ENCODE results near the gene SOWAHC. TPM values are rescaled to one million over a fixed set of nuclear protein-coding genes. Genes with fewer than 3 reads are reported as not detected.

Gene SOWAHC
- total and polyA plus RNA-seq, 2 donors (not counting 3 experiments of a cell fraction or from before 2014, with no cell fraction given), result 1.0 to 4.1 TPM

GRCh38 chr2:109632158-109632789 lies 18.1 kb downstream of the SOWAHC start:
- DNase-seq (ENCODE audit: low read depth, low spot score) (no peak), FAIRE-seq (no peak)
- H3K4me3 ChIP-seq (replicated peaks in 1 of 3; ENCODE audit: insufficient read depth in 1 of 3, low read depth in 1 of 3, low read length in 3 of 3), result no peak overlapping the region
- peaks cover 0 to 3% of the 10 kb centered on the region in 2 experiments for H3K27me3 ChIP-seq (ENCODE audit: control insufficient read depth in 2 of 2, insufficient read depth in 2 of 2, low read length in 2 of 2)
- H3K4me2 ChIP-seq (ENCODE audit: insufficient read depth, low read length), result no peak overlapping the region
- H3K27ac ChIP-seq (ENCODE audit: insufficient read depth, low read depth, low read length), result no peak overlapping the region
- no peaks in the 10 kb centered on the region for H3K9me1 ChIP-seq (replicated peaks; ENCODE audit: control insufficient read depth, extremely low read depth, insufficient read depth, low read length)
- H3K4me1 ChIP-seq (ENCODE audit: control insufficient read depth, extremely low read depth, insufficient read depth, low read length), result no peaks in the 10 kb centered on the region
- no peaks in the 10 kb centered on the region for H3K79me2 ChIP-seq (ENCODE audit: control insufficient read depth, insufficient read depth, low read length)
- H3K36me3 ChIP-seq (ENCODE audit: control insufficient read depth in 2 of 2, extremely low read depth in 1 of 2, insufficient read depth in 2 of 2, low read length in 2 of 2), result no peaks in the 10 kb centered on the region
- no TSS peak for BruUV-seq (replicated peaks)
- intact Hi-C loops (cut with micrococcal nuclease) (loop anchor here (10.0 kb wide), 1 partner anchor 547 kb away; no protein-coding TSS in a partner anchor), dilution Hi-C loops (cut with MboI; ENCODE audit: extremely low pct_ligation_motif_present, low sequenced_read_pairs) (no loop called here)
- ChIA-PET POLR2A (no interaction called here), CTCF (no interaction called here)
- no peaks in the 10 kb centered on the region for H3K9me3 ChIP-seq (replicated peaks; ENCODE audit: control insufficient read depth, insufficient read depth, low read length)
- H4K20me1 ChIP-seq (replicated peaks; ENCODE audit: control insufficient read depth, extremely low read depth, insufficient read depth, low read length), result no peaks in the 10 kb centered on the region
- TF ChIP-seq MAX (IDR thresholded peaks at IDR 0.05; ENCODE audit: insufficient read depth, insufficient read length), result no peak
- no peak for TF ChIP-seq POLR2A (IDR thresholded peaks at IDR 0.05; ENCODE audit: low read depth, low read length)
- no peak for TF ChIP-seq EZH2 (IDR thresholded peaks at IDR 0.05; ENCODE audit: borderline replicate concordance, low read depth, low read length, severe bottlenecking)
- TF ChIP-seq GATA2 (IDR thresholded peaks at IDR 0.05; ENCODE audit: insufficient read depth, insufficient read length, low read depth, low read length), result no peak
- TF ChIP-seq FOS (IDR thresholded peaks at IDR 0.05; ENCODE audit: borderline replicate concordance, insufficient read depth, low read length), result no peak
- TF ChIP-seq JUN (IDR thresholded peaks at IDR 0.05; ENCODE audit: borderline replicate concordance, insufficient read depth, insufficient read length, low read depth), result no peak
- TF ChIP-seq MYC (IDR thresholded peaks at IDR 0.05; ENCODE audit: low read depth, low read length), result no peak
- H3K9ac ChIP-seq (replicated peaks; ENCODE audit: extremely low read depth, insufficient read depth, low read length), result no peak overlapping the region
- no peak overlapping the region for H2AFZ ChIP-seq (ENCODE audit: low read depth, low read length)

Data from endothelial cell of umbilical vein (primary cell).